GM18870 (cell line): ENCODE results near the gene BCL6.

Source experiments
- ATAC-seq: cut with Tn5 transposase; IDR thresholded peaks from one replicate; pipeline ENCODE4 v1.9.1; 2021; ENCODE audit warnings: moderate library complexity; ENCODE audit not compliant: unreplicated experiment

BCL6 gene

DNA sequence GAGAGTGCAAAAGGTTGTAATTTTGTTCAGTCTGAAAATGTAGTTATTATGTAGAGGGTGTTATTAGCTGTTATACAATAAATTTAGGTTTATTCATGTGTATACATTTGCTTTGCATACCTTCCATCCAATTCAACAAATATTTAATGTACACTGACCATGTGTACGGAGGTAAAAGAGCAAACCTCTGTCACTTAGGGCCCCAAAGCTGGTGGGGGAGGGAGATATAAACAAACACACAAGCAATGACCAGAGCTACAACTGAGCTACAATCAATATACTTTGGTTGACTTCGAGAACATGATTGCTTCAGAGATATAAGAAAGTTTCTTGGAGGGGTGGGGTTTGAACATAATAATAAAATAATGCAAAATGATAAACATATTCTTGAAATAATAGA, 17.5 kb upstream of the BCL6 start:
- no peak for ATAC-seq

DNA sequence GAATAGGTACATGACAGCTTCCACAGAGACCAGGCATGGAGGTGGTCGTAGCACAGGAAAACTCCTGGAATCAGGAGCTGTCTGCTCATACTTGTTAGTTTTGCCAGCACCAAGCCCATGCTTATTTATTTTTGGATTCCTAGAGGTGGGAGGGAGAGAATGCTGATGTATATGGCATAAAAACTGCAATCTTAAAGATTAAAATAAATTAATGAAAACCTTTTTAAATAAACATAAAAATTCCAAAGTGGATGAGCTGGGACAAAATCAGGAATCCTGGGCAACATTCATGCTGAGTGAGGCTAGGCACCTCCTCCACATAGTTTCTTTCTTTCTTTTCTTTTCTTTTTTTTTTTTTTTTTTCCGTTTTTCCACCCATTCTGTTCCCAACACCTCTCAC, 14.3 kb upstream of the BCL6 start:
- no peak for ATAC-seq

GRCh38 chr3:187758318-187758955, 13.2 kb upstream of the BCL6 start:
- no peak for ATAC-seq

- ATAC-seq: no peak
Measured at GRCh38 chr3:187753516-187753915, 8.2 kb upstream of the BCL6 start.

DNA sequence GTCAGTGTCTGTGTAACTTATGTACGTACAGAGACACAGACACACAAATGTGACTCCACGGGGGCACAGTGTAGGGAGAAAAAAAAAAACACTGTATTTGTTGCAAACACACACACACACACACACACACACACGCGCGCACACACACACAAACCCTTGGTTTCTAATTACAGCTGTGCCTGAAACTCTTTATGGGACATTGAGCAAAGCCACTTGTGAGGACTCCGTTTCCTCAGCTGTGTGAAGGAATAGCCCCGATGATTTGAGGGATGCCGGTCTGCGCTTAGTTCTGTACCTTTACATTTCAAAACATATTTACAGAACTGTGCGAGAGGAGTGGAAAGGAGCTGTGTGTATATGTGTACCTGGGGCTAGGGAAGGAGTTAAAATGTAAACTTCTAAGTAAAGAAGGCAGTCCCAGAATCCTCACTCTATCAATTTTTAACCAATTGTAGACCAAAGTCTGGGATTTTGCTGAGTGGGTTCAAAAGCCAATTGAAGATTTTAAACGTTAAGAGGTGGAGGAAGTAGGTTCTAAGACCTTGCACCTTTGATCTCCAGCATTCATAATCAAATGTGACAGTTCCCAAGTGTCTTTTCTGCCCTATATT, 5.3 kb upstream of the BCL6 start:
- ATAC-seq: no peak

GRCh38 chr3:187750006-187750512, 4.8 kb upstream of the BCL6 start:
- no peak for ATAC-seq

- ATAC-seq: peak; percentile 37
Measured at GRCh38 chr3:187748050-187748481, 2.8 kb upstream of the BCL6 start.

DNA sequence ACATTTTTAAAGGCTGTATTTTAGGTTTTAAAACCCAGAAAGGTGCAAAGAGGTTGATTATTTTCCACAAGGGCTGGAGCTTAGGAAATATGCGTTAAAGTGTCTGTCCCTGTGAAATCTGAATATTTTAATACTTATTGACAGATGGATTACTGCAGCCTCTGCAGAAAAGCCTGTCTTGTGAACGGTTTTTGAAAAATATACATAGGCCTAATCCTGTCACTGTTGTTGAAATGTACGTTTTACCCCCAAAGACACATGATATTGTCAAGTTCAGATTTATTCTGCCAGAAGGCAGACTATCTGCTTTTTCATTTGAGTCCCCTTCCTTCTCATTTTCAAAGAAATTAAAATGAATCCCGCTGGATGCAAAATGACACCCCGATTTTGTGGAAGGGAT, 2.2 kb upstream of the BCL6 start:
- no peak for ATAC-seq

DNA sequence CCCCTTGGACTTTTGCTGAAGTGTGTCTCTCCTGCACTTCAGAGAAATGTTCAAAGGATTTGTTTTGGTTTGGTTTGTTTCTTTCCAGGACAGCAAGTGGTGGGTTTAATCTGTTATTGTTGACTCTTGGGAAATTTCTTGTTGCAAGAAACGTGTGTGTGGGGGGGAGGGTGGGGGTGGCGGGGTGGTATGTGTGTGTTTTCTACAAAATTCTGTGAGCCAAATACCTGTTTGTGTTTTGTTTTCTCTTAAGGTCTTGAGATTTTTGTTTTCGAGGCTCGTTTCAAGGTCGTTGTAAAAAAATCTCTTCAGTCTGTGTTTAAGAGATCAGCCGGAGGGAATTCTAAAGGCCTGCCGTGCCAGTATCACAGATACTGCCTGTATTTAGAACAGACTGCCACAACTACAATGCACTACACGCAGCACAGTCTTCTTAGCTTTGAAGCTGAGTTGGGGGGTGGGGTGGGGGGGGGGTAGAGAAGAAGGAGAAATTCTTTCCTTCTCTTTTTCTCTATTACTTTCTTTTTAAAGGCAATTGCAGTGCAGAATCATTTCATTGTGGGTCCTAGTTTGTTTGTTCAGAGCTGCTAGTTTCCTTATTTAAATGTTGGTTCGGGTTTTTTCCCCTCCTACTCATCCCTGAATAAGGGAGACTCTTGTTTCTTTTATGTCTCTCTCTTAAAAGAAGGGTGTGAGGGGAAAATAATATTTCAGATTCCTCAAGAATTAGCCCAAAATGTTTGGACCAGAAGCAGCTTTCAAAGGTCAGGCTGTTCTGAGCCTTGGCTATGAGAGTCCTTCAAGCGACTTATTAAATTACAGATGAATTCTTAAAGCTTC, 1.4 kb upstream of the BCL6 start:
- ATAC-seq: no peak

GRCh38 chr3:187746059-187746441, 782 bp upstream of the BCL6 start:
- no peak for ATAC-seq

DNA sequence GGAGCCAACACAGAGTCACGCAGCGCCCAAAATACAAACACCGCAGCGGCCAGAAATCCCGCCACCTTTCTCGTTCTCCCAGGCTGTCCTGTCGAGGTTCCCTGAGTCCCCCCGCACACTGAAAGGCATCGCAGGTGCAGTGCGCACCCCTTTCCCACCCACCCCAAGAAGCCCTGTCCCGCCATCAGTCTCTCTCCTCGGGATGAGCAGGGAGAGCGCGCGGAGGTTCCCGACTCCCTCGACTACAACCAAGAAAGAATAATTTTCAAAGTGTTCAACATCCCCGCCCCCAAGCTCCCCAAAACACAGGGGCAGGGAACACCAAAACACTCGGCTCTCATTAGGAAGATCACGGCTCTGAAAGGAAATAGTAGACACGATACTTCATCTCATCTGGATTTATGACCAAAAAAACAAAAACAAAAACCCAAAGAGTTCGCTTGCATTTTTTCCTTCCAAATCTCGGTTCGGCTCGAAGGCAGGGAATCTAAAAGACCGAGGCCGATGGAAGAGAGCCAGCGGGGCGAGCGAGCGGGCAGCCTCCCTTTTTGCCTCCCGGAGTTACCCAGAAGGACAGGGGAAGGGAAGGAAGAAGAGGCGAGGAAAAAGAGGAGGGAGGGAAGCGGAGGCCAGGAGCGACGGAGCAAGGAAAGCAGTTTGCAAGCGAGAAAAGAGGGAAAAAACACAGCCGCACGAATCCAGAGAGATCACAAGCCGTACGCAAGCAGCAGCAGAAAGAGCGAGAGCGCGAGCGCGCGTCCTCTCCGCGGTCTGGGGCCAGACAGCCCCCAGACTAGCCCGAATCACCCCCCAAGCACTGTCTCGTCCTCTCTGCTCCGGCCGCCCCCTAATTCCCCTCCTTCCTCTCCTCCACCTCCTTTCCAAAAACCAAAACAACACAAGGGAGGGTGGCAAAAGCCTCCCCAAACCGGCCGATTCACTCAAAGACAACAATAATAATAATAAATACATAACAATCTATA, 808 bp downstream of the BCL6 start:
- ATAC-seq: no peak

DNA sequence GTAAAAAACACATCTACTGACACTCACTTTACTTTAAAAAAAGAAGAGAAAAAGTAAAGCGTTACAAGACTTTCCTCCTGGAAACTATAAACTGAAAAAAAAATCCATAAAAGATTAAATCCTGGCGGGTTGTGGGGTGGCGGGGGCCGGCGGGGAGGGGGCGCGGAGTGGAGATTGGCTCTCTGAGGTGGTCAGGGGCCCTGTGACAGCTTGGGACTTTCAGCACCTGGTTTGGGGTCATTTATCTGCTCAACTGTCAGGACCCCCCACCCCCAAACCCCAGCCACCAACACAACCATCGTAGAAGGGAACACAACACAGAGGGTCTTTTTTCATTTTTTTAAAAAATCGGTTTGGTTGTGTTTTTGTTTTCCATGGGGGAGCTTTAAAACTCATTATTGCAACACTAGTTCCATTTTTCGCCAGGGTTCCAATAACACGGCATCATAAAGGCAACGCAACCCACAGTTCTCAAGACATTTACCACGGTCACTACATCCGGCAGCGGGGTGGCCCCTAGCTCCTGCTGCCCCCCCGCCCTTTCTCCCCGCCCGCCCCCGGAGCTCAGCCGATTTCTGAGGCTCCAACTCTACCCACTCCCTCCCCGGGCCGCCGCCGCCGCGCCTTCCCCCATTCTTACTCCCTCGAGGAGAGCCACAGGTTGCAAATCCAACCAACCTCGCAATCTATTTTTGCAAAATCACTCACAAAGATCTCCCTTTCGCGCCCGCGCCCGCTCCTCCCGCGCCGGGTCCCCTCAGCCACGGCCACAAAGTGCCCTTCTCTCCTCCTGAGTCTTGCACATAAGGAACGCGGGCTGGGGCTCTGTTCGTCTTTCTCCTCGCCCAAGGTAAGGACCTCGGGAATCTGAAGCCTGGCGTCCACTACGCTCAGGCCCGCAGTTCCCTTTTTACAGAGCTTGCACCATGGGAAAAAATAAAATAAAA, 1.8 kb downstream of the BCL6 start:
- no peak for ATAC-seq

- ATAC-seq: no peak
Measured at GRCh38 chr3:187742351-187743171, 2.7 kb downstream of the BCL6 start.

- no peak for ATAC-seq
Measured at GRCh38 chr3:187741403-187742350, 3.6 kb downstream of the BCL6 start.

- ATAC-seq: no peak
Measured at GRCh38 chr3:187740421-187741399, 4.6 kb downstream of the BCL6 start.

DNA sequence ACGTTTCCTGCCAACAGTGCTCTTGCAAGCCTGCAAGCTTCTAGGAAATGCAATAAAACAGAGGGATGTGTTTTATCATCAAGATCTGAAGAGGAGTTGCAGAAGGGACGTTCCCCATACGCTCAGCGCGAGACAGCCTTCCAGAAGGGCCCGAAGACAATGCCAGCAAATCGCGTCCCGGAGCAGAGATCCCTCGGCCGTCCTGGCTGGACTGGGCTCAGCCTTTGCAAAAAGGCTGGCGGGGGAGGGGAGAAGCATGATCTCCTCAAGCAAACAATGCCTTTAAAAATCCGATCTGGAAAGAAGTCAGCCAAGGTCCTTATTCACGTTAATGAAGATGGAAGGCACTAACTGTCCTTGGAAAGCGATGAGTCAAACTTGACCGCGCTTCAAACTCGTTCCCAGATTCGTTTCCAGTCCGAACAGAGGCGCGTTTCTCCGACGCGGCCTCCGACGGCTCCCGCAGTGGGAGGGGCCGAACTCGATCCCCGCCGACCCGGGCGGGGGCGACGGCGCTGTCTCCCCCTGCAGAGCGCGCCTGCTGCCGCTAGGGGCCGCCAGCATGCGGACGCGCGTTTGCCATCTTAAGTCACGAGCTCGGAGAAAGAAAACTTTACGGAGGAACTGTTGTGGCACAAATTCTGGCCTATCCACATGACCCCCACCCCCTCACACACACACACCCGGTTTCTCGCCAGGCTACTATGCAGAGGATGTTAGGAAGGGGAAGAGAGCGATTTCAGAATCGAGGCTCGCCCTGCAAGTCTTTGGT, 5.5 kb downstream of the BCL6 start:
- ATAC-seq: no peak
